HG03520 (cell line): Measurements from ENCODE around the gene FN3KRP.

ENCODE experiments used
- ATAC-seq: cut with Tn5 transposase; IDR thresholded peaks from one replicate; pipeline ENCODE4 v1.9.1; 2021; ENCODE audit warnings: mild to moderate bottlenecking, moderate library complexity; ENCODE audit not compliant: unreplicated experiment

The FN3KRP gene

GRCh38 chr17:82705756-82706155 is 10.8 kb upstream of the FN3KRP start:
- ATAC-seq, result no peak

- no peak for ATAC-seq
Observed at GRCh38 chr17:82709024-82709675, 7.4 kb upstream of the FN3KRP start.

- no peak for ATAC-seq
Observed at GRCh38 chr17:82709676-82710498, 6.6 kb upstream of the FN3KRP start.

- ATAC-seq, result no peak
Observed at GRCh38 chr17:82710499-82711232, 5.8 kb upstream of the FN3KRP start.

- no peak for ATAC-seq
Observed at GRCh38 chr17:82713071-82713723, 3.3 kb upstream of the FN3KRP start.

- ATAC-seq, result no peak
Observed at GRCh38 chr17:82718986-82719685, 2.6 kb downstream of the FN3KRP start.

- no peak for ATAC-seq
Observed at GRCh38 chr17:82720204-82720603, 3.7 kb downstream of the FN3KRP start.

- ATAC-seq, result no peak
Observed at GRCh38 chr17:82722341-82723013, 6.0 kb downstream of the FN3KRP start.

GRCh38 chr17:82723169-82723807 is 6.8 kb downstream of the FN3KRP start:
- ATAC-seq, result no peak

- no peak for ATAC-seq
Observed at GRCh38 chr17:82726427-82726826, 9.9 kb downstream of the FN3KRP start.

GRCh38 chr17:82729479-82730260 is 13.2 kb downstream of the FN3KRP start:
- no peak for ATAC-seq

- ATAC-seq, result no peak
Observed at GRCh38 chr17:82732118-82732743, 15.7 kb downstream of the FN3KRP start.

GRCh38 chr17:82734987-82735866 is 18.7 kb downstream of the FN3KRP start, which contains the start of gene FN3K:
TSS of gene FN3K (plus strand) at chr17:82735615. CDS start at chr17:82735637, 22 bp downstream.
- no peak for ATAC-seq

- ATAC-seq, result no peak
Observed at GRCh38 chr17:82736511-82737185, 20.1 kb downstream of the FN3KRP start.

- ATAC-seq, result no peak
Observed at GRCh38 chr17:82737967-82738877, 21.7 kb downstream of the FN3KRP start.
